Activated CD8-positive, alpha-beta memory T cell treated with anti-CD3 and anti-CD28 coated beads, Interleukin-2, amount 50 U/mL, for 24 hours (primary cell): ENCODE data around the gene CD34.
"Not testable (repeated sequence)": the region's sequence is repeated elsewhere in the genome, so short reads cannot be mapped to it uniquely, and the experiment has no call there.

Experiments
- DNase-seq: peaks from one replicate; pipeline ENCODE4 v3.0.0-alpha.2; 2020; ENCODE audit errors: extremely low read depth

The CD34 gene

DNA sequence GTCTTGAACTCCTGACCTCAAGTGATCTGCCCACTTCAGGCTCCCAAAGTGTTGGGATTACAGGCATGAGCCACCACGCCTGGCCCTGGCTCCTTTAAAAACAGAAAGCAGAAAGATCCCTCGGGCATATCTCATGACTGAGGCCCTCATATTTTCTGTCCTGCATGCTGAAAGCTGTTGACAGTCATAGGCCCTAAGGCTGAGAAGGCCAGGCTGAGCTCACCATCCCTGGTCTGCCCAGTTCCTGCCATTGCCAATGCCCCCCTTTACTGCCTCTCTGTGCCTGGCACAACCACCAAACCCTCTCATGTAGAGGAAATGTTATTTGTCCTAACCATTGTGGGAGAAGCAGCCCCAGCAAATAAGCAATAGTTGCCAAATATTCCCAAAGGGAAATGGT, 12.7 kb downstream of the CD34 start:
- no peak for DNase-seq

DNA sequence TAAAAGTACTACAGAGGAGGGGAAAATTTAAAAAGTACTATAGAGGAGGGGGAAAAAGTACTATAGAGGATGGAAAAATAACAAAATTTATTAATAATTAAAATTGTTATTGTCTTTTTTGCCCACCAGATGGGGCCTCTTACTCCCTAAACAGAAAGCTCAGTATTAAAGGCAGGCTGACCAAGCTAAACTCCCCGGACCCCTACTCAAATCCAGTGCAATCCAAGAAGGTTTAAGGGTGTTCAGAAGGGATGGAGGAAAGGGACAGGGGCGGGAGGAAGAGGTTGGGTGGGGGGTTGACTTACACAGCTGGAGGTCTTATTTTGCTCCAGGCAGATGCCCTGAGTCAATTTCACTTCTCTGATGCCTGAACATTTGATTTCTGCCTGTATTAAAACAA, 13.7 kb downstream of the CD34 start:
- no peak for DNase-seq

DNA sequence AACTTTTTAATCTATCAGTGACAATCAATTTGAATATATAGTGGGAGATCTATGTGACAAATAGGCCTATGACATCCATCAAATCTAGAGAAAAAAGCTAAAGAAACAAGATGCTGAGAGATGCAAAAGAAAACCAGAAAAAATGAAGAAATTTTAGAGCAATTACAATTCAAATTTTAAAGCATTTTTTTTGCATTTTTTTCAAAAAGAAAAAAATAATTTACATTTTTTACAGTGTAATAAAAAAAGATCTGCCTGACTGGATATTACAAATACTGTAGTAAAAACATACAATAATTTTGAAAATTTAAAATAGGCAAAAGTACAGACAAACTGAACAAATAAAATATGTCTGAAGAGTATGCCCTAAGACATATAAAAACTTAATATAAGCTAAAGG, 14.4 kb downstream of the CD34 start:
- no peak for DNase-seq

DNA sequence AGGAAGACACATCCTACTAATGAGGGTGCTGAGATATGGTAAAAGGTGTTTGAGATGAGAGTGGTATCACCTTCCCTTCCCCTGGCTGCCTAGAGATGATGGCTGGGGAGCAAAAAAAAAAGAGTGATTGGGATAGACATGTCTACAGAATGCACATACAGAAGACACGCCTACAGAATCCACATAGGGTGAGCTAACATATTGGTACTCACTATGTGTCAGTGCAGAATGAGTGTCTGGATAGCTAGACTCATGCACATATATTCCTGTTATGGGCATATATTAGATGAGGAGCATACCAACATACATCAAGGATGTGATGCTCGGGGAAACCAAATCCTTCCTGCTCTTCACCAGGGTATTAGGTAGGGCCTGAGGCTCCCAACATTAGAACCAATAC, 16.2 kb downstream of the CD34 start:
- no peak for DNase-seq

DNA sequence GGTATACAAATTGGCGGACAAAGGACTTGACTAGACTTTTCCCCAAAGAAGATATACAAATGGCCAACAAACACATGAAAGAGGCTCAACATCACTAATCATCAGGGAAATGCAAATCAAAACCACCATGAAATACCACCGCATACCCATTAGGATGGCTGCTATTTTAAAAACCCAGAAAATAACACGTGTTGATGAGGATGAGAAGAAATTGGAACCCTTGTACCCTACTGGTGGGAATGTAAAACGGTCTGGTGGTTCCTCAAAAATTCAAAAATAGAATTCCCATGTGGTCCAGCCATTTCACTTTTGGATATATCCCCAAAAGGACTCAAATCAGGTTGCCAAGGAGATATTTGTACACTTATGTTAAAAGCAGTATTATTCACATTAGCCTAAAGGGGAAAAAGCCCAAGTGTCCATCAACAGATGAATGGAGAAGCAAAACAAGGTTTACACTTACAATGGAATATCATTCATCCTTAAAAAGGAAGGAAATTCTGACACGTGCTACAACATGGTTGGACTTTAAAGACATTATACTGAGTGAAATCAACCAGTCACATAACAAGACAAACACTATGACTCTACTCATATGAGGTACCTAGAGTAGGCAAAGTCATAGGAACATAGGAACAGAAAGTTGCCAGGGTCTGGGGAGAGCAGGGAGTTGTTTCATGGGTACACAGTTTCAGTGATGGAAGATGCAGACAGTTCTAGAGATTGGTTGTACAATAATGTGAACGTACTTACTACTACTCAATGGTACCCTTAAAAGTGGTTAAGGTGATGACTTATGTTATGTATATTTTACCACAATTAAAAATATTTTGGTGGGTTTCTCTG, 17.0 kb downstream of the CD34 start:
- no peak for DNase-seq

DNA sequence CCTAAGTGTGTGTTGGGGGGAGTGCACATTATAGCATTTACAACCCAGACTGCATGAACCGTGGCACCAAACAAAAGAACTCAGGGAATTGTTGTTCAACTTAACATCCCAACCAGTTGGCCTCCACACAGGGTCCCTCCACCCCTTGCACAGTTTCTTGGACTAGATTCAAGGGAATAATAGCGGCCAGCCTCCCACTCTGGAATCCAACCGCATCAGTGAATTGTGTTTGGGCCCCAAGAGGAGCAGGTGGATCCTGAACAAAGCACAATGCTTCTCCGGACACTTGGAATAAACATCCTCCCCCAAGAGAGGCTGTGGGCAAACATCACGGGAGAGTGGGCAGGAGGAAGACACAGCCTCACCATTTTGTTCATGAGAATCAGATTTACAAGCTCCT, 18.2 kb downstream of the CD34 start:
- no peak for DNase-seq

DNA sequence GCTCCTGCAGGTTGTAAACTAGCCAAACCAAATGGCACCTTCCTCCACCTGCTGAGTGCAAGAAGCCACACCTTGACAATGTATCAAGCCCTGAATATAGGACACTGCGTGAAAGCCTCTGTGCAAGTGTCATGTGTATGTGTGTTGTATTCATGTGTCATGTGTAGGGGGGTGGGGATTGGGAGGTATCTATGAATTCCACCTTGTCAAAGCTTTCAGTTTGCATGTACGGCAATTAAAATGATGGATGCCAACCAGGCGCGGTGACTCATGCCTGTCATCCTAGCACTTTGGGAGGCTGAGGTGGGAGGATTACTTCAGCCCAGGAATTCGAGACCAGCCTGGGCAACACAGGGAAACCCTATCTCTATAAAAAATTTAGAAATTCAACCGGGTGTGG, 19.8 kb downstream of the CD34 start:
- no peak for DNase-seq

DNA sequence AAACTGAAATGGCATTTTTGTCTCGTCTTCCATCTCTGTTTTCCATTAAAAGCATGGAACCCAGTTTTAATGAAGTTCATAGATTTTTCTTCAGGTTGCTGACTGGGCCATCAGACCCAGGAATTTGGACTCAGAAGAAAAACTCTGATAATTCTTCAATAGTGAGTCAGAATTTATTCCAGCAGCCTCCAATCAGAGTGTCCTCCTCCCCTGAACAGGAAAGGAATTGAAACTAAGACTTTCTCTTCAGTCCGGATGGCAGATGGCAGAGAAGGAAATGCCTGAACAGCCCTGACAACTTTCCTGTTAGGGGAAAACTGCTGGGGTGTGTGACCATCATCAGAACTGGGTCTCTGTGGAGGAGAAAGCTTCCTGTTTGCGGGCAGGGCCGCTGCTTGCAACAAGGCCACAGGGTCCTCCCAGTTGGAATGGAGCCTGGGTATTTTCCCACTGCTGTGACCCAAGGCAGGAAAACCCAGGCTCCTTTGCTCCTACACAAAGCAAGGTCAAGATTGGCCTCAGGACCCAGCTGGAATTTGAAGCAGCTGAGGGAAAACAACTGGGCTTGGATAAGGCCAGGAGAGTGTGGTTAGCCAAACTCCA, 20.7 kb downstream of the CD34 start:
- DNase-seq, result no peak

DNA sequence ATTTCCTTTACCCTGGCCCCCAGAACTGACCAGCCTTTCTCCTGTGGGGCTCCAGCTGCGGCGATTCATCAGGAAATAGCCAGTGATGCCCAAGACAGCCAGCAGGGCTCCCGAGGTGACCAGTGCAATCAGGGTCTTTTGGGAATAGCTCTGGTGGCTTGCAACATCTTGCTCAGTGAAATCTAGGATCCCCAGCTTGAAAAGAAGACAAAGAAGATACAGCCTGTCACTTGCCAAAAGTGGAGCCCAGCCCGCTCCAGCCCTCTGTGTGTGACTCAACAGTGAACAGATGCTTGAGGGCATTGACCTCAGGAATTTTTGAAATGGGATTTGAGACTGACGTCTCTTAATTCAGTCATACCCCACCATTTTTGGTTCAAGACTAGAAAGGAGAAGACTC, 22.3 kb downstream of the CD34 start:
- no peak for DNase-seq

DNA sequence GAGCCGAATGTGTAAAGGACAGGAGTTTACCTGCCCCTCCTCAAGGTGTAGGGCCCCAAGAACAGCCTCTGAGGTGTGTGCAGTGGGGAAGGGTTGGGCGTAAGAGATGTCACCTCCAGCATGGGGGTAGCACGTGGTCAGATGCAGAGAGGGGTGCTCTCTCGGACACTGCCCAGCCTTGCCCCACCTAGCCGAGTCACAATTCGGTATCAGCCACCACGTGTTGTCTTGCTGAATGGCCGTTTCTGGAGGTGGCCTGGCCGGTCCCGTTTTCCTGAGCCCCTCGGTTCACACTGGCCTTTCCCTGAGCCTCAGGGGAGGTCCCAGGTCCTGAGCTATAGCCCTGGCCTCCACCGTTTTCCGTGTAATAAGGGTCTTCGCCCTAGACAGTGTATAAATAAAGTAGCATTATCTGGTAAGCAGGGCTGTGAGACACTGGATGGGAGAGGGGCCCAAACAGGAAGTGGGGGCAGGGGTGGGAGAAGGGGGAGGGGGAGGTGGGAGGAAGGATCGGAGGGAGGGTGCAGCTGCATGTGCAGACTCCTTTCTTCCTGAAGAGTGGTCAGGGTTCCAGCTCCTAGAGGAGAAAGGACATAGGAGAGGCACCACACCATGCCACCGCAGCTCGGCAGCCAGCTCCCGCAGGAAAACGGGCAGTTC, 23.3 kb downstream of the CD34 start:
- no peak for DNase-seq

DNA sequence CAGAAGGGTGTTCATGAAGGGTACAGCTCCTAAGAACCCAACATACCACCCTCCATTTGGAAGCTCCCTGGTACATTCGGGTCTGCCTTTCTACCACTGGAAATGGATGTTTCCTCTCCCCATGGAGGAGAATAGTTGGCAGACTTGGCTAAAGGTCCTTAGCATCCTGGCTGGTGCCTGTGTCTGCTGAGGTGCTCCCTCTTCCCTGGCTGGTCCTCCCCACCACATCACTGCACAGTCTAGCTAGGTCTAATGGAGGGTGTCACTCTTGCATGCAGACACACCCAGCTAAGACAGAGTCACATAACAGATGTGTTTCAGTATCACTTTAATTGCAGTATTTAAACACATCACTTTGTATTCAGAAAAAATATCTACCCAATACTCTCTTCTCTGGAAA, 24.7 kb downstream of the CD34 start:
- DNase-seq, result no peak

DNA sequence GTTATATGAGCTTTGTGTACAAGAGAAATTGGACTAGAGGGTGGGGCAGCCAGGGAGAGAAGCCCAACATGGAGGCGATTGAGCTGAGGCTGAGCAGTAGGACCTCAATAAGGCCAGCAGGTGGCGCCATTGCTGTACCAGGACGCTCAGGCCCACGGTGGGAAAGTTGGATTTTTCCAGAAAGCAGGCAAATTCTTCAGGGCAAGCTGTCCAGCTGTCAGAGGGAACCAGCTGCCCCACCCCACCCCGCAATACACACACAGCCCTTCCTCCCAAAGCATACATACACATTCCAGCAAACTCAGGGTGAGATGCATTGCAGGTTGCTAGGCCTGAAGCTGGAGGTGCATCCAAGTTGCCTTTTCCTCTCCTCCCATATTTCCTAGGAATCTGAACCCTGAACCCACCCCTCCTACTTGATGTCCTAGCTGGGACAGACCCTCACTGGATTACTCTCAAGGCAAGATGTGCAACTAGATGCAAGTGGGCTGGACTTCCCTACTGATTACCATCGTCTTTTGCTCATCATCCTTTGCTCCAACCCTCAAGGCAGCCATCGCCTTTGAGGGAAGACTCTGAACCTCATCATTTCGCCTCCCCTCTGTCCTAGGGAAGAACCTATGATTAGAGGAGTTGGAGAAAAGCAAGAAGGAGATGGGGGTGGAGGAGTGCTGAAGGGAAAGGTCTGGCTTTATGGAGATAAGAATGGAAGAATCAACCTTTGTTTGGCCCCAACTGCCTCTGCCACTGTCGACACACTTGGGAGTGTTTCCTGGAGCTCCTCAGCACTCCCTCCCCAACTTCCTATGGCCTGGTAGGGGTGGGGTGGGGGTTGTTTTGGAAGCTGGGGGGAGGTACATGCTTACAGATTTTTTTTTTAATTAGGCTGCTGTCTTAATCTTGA, 25.5 kb downstream of the CD34 start:
- DNase-seq, result no peak

DNA sequence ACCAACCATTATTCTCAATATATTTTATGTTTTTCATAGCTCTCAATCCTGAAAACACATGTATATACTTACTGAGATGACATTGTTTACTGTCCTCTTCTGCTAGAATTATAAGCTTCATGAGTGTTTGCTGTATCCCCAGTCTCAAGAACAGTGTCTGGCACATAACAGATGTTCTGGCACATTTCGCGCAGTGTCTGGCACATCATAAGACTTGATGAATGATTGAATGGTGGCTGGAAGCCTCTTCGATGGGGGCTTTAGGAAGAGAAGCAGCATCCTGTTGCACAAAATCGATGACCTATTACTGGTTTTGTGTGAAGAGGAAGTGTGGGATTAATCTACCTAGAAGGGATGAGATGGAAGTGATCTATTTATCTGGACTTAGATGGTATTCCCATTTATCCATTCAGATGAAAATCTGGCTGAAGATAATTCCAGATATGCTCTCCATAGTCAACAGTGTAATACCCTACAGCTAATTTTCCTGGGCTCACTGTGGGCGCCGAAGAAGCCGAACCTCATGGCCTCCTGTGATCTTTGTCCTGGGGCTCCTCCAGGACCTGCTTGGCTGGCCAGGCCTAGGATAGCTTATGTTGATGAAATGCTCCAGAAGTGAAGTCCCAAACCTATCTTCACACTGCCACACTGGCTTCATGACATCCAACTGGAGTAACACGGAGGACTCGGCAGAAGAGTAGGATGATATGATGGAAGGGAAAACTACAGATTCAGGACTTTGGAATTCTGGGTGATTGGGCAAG, 26.5 kb downstream of the CD34 start:
- no peak for DNase-seq

DNA sequence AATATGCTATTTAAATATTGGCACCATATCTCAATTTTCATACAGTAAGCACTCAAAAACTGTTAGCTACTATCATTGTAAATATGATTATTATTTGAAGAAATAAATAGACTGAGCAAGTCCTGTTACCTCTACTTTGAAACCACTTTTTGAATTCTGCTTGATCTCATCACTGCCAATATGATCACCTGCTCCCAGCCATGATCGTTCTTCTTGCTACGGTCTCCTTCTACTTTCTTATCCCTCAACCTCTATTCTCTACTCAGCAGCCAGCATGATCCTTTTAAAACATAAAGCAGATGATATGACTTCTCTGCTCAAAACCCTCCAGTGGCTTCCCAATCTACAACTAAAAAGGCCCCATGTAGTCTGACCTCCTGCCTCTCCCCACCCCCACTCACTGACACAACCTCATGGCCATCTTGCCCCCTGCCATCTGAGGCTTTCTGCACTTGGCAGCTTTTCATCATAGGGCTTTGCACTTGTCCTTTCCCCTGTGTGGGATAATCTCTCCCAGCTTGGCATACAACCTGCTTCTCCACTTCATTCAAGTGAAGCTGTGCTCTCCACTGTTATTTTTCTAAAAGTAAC, 27.2 kb downstream of the CD34 start:
- no peak for DNase-seq

DNA sequence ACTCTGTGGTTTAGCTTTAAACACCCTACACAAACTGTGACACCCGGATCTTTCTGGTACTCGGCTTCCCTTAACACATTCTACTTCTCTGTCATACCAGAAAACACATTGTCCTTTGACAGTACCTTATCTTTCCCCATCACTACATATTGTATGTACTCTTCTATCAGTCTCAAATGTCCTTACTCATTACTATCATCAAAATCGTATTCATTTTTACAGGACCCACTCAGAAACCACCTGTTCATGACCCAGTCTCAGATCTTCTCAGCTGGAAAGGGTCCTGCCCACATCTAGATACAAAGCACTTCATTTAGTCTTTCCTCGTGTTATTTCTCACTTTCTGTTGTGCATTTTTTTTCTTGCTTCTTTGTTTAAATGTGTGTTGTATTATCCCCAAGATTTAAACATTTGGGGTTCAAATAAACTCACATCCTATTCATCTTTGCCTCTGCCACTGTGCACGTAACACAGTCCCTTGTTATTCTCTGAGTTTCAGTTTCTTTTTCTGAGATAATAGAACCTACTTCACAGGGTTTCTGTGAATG, 27.7 kb downstream of the CD34 start:
- DNase-seq, result no peak

DNA sequence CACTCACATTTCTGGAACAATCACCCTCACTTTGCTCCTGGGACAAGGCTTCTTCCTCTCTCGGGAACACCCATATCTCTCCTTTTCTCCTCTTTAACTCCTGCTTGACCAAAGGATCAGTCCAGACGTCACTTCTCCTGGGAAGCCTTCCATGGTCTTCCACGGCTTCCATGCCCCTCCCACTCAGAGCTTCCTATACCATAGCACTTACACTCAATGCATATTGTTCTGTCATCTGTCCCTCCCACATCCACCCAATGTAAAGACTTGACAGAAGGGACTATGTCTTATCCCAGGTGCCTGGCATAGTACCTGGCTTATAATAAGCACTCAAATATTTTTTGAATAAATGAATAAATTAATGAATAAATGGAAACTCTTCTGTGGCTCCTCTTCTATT, 28.2 kb downstream of the CD34 start:
- DNase-seq, result no peak

DNA sequence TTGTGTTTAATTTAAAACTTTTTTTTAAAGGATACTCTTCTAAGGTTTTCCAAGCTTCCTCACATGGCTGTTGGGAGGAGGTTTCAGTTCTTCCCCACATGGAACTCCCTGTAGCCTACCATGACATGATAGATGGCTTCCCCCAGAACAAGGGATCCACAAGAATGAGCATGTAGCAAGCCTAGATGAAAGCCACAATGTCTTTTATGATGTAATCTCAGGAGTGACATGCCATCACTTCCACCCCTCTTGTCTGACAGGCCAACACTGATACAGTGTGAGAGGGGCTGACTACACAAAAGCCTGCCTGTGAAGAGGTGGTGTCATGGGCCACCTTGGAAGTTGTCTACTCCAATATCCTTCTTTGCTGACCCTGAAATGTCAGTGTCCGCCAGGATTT, 32.0 kb downstream of the CD34 start:
- DNase-seq, result no peak

DNA sequence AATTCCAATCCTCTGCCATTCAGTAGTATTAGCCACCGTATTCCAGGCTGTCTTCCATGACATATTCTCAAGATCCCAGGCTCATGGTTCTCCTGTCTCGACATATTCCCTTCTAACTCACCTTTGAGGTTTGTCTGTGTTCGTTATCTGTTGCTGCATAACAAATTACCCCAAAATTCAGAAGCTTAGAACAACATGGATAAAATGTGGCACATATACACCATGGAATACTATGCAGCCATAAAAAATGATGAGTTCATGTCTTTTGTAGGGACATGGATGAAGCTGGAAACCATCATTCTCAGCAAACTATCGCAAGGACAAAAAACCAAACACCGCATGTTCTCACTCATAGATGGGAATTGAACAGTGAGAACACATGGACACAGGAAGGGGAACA, 33.0 kb downstream of the CD34 start:
- DNase-seq, result not testable (repeated sequence)

DNA sequence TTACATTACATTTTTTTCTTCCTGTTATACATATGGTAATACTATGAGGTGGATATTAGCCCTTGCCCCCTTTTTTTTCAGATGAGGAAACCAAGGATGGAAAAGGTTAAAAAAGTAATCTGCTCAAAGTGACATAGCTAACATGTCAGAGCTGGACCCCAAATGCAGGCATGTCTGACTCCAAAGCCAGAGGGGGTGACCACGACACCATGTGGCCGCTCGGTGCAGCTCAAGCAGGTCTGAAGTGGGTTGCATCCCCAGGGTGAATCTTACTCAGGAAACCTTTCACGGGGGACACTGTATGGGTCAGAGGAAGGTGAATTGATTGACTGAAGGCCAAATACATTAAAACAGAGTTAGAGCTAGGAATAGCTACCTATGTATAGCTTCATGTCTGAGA, 34.8 kb downstream of the CD34 start:
- no peak for DNase-seq

DNA sequence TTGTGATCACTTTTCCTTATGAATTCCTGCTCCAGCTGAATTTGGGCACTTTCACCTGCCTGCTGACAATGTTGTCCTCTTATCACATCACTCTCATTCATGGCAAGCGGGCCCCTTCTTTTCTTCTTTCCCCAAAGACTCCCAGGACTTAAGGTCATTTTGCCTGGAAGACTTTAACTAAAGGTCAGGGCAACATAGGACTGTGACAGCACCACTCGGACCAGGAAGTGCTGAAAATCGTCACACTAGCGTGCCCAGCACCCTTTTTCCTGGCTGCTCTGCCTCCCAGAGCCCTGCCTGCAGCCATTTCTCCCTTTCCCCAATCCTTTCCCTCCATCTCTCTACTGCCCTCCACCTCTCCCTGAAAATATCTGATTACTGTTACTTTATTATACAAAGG, 35.4 kb downstream of the CD34 start:
- DNase-seq, result no peak
